ENCODE measurements around the gene RFC1. TPM values are rescaled to one million over a fixed set of nuclear protein-coding genes. Genes with fewer than 3 reads are reported as not detected.
"Not testable (repeated sequence)": the region's sequence is repeated elsewhere in the genome, so short reads cannot be mapped to it uniquely, and the experiment has no call there.

Gene RFC1
- 10 to 100 TPM; 17.2 to 30.6 (median 18.6) TPM for total RNA-seq

- H3K9me3 ChIP-seq: no peaks in the 10 kb centered on the region
- intact Hi-C loops (cut with DNase I; ENCODE audit: low total_unique reads) (no loop called here), in situ Hi-C loops (cut with MboI; ENCODE audit: low pct_ligation_motif_present in 1 of 4, low pct_unique_long_range_greater_than_20kb in 1 of 4, low sequenced_read_pairs in 3 of 4) (no loop called here)
- peak within 1 kb of the TSS; percentile 63 to 99 (median 92) for H3K4me3 ChIP-seq
- peak; percentile 97 for DNase-seq
- no peaks in the 10 kb centered on the region for H3K27me3 ChIP-seq
- H3K4me1 ChIP-seq: peaks cover 0 to 24% (median 20%) of the 10 kb centered on the region in 4 donors
- TF ChIP-seq CTCF (IDR thresholded peaks at IDR 0.05): no peak
- TF ChIP-seq POLR2A (IDR thresholded peaks at IDR 0.05): peak; percentile 63
- peak; percentile 82 to 88 (median 86) for TF ChIP-seq POLR2AphosphoS5 (IDR thresholded peaks at IDR 0.05)
- no peak for TF ChIP-seq EP300 (IDR thresholded peaks at IDR 0.05; ENCODE audit: low read depth)
- WGBS, 2 donors (ENCODE audit: low coverage in 1 of 2): 7 to 18% methylated on average over 13 to 43 of the region's 60 CpGs
- no peaks in the 10 kb centered on the region for H3K36me3 ChIP-seq
- H3K27ac ChIP-seq: peak within 1 kb of the TSS; percentile 88 to 94 (median 92)
These were observed at the start of gene RFC1 for GRCh38 chr4:39365830-39366771. Gene RFC1, minus strand, starts transcription at chr4:39366362. Its CDS starts 121 bp downstream, at chr4:39366241.

- in situ Hi-C loops (cut with MboI; ENCODE audit: low pct_ligation_motif_present in 1 of 4, low pct_unique_long_range_greater_than_20kb in 1 of 4, low sequenced_read_pairs in 3 of 4): no loop called here
- 64 to 67% methylated on average over 2 of the region's 2 CpGs for WGBS, 2 donors (ENCODE audit: low coverage in 1 of 2)
- Histone ChIP-seq H3K27ac (no peak overlapping the region), H3K4me3 (no peak overlapping the region), H3K27me3 (no peaks in the 10 kb centered on the region), H3K36me3 (no peaks in the 10 kb centered on the region), H3K9me3 (no peaks in the 10 kb centered on the region), H3K4me1 (no peaks in the 10 kb centered on the region)
- intact Hi-C loops (cut with DNase I; ENCODE audit: low total_unique reads): no loop called here
- no peak for TF ChIP-seq EP300 (IDR thresholded peaks at IDR 0.05; ENCODE audit: low read depth)
- TF ChIP-seq CTCF (IDR thresholded peaks at IDR 0.05): no peak
- TF ChIP-seq POLR2AphosphoS5 (IDR thresholded peaks at IDR 0.05): no peak
- TF ChIP-seq POLR2A (IDR thresholded peaks at IDR 0.05): no peak
- DNase-seq: no peak
These were observed 49.6 kb upstream of the RFC1 start for GRCh38 chr4:39415678-39416283.

GRCh38 chr4:39411561-39411960 lies 45.4 kb upstream of the RFC1 start:
- in situ Hi-C loops (cut with MboI; ENCODE audit: low pct_ligation_motif_present in 1 of 4, low pct_unique_long_range_greater_than_20kb in 1 of 4, low sequenced_read_pairs in 3 of 4); H3K4me1 ChIP-seq; DNase-seq; H3K4me3 ChIP-seq; H3K27me3 ChIP-seq; H3K27ac ChIP-seq; intact Hi-C loops (cut with DNase I; ENCODE audit: low total_unique reads); H3K9me3 ChIP-seq; H3K36me3 ChIP-seq: not testable (repeated sequence)
- 96% methylated on average over 8 of the region's 8 CpGs; no CpG with 5 or more reads in 1 of the 2 donors for WGBS, 2 donors (ENCODE audit: low coverage in 1 of 2)

GRCh38 chr4:39410415-39410814 lies 44.3 kb upstream of the RFC1 start:
- Histone ChIP-seq H3K36me3 (no peaks in the 10 kb centered on the region), H3K4me3 (no peak overlapping the region), H3K27ac (no peak overlapping the region), H3K4me1 (peaks cover 0 to 5% (median 0%) of the 10 kb centered on the region in 4 donors), H3K9me3 (no peaks in the 10 kb centered on the region), H3K27me3 (no peaks in the 10 kb centered on the region)
- in situ Hi-C loops (cut with MboI; ENCODE audit: low pct_ligation_motif_present in 1 of 4, low pct_unique_long_range_greater_than_20kb in 1 of 4, low sequenced_read_pairs in 3 of 4): no loop called here
- TF ChIP-seq CTCF (IDR thresholded peaks at IDR 0.05) (no peak), POLR2A (IDR thresholded peaks at IDR 0.05) (no peak)
- no peak for DNase-seq
- WGBS, 2 donors (ENCODE audit: low coverage in 1 of 2): 47 to 49% methylated on average over 5 of the region's 5 CpGs
- intact Hi-C loops (cut with DNase I; ENCODE audit: low total_unique reads): no loop called here
